Transverse colon (tissue), 4 donors: Measurements from ENCODE around the gene TMPRSS12. TPM values are rescaled to one million over a fixed set of nuclear protein-coding genes. Genes with fewer than 3 reads are reported as not detected.
"Not testable (repeated sequence)": the region's sequence is repeated elsewhere in the genome, so short reads cannot be mapped to it uniquely, and the experiment has no call there.

ENCODE experiments used
- DNase-seq: peaks from one replicate; pipeline ENCODE4 v3.0.0-alpha.2; 2019
- H3K27ac ChIP-seq, 4 donors: fragments of 200-600 bp; sonication (generic); 2 replicates each; pipeline ENCODE4 v1.5.1; 2016 to 2018; ENCODE audit warnings: inconsistent platforms in 4 of 4
- H3K27me3 ChIP-seq: fragments of 200-600 bp; sonication (generic); 2 replicates; pipeline ENCODE4 v1.5.1; 2017; ENCODE audit warnings: inconsistent platforms
- H3K36me3 ChIP-seq, 4 donors: fragments of 200-600 bp; sonication (generic); 2 replicates each; pipeline ENCODE4 v1.5.1; 2017 to 2019; ENCODE audit warnings: inconsistent platforms in 4 of 4
- H3K4me1 ChIP-seq, 4 donors: fragments of 200-600 bp; sonication (generic); 2 replicates each; pipeline ENCODE4 v1.5.1; 2017 to 2020; ENCODE audit warnings: inconsistent platforms in 4 of 4
- H3K4me3 ChIP-seq, 4 donors: fragments of 200-600 bp; sonication (generic); 1 replicate in 1 of 4; 2 replicates in 3 of 4; pipeline versions ENCODE4 v1.5.1 to v1.6.1; 2017 to 2019; ENCODE audit warnings: inconsistent platforms in 4 of 4
- H3K9me3 ChIP-seq, 2 donors: fragments of 200-600 bp; sonication (generic); 2 replicates each; pipeline ENCODE4 v1.5.1; 2017 to 2019; ENCODE audit warnings: inconsistent platforms in 2 of 2
- CTCF ChIP-seq, 5 experiments: fragments of 200-600 bp in 3 of 5; fragments of 450-650 bp in 2 of 5; sonication (generic) in 3 of 5; IDR thresholded peaks; 1 replicate in 2 of 5; 2 replicates in 3 of 5; pipeline ENCODE4 v1.5.1; 2016 to 2017; ENCODE audit warnings: antibody characterized with exemption in 5 of 5, inconsistent platforms in 3 of 5, mild to moderate bottlenecking in 2 of 5, moderate library complexity in 1 of 5
- EP300 ChIP-seq: sonication (generic); formaldehyde crosslinking; IDR thresholded peaks from one replicate; pipeline ENCODE4 v1.6.1; 2017; ENCODE audit warnings: antibody characterized with exemption, low read depth
- POLR2A ChIP-seq: fragments of 450-650 bp; IDR thresholded peaks from one replicate; pipeline ENCODE4 v1.6.1; 2016; ENCODE audit warnings: antibody characterized with exemption, mild to moderate bottlenecking, moderate library complexity
- POLR2AphosphoS5 ChIP-seq, 3 donors: sonication (generic); formaldehyde crosslinking; IDR thresholded peaks; one replicate each; pipeline ENCODE4 v1.6.1; 2016; ENCODE audit warnings: antibody characterized with exemption in 3 of 3
- WGBS, 2 donors: methylation state at CpG; one replicate each; pipeline ENCODE4 v1.1.5; 2018; ENCODE audit warnings: low coverage in 1 of 2; 5-methylcytosine and 5-hydroxymethylcytosine counted together
- in situ Hi-C, 4 donors: fragments of 200-750 bp; cut with MboI; loops; one replicate each; pipeline versions ENCODE4 v1.15.0 to v1.15.1; 2017; ENCODE audit warnings: low sequenced_read_pairs in 3 of 4, low pct_ligation_motif_present in 1 of 4, low pct_unique_long_range_greater_than_20kb in 1 of 4
- intact Hi-C: fragments of 100-400 bp; cut with DNase I; formaldehyde crosslinking; loops from one replicate; pipeline ENCODE4 v1.15.1; 2023; ENCODE audit warnings: low total_unique reads
- total RNA-seq, 4 donors: library from RNA; depleted of rRNA; stranded (reverse); fragments of >200 nt; gene quantifications; one replicate each; pipeline ENCODE4 v1.1.0, GENCODE V29; 2016

Gene TMPRSS12
- total RNA-seq, 4 donors from 2014 or later, result not detected

DNA sequence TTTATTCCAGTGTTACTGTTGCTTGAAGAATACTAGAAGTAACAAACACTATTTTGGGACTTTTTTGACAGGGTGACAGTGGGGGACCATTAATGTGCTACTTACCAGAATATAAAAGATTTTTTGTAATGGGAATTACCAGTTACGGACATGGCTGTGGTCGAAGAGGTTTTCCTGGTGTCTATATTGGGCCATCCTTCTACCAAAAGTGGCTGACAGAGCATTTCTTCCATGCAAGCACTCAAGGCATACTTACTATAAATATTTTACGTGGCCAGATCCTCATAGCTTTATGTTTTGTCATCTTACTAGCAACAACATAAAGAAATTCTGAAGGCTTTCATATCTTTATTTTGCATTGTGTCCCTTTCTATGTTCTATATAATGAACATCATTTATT is 44.5 kb downstream of the TMPRSS12 start:
- Histone ChIP-seq H3K27me3 (no peaks in the 10 kb centered on the region), H3K36me3 (no peaks in the 10 kb centered on the region), H3K4me1 (no peaks in the 10 kb centered on the region), H3K27ac (no peak overlapping the region), H3K9me3 (peaks cover 0 to 3% of the 10 kb centered on the region in 2 donors), H3K4me3 (no peak overlapping the region)
- WGBS, 2 donors, result 70 to 78% methylated on average over 3 of the region's 3 CpGs
- DNase-seq, result no peak
- intact Hi-C loops (no loop called here), in situ Hi-C loops (no loop called here)
- TF ChIP-seq POLR2AphosphoS5 (IDR thresholded peaks at IDR 0.05), result no peak
- TF ChIP-seq EP300, result no peak
- no peak for TF ChIP-seq CTCF (IDR thresholded peaks at IDR 0.05)
- TF ChIP-seq POLR2A, result no peak

DNA sequence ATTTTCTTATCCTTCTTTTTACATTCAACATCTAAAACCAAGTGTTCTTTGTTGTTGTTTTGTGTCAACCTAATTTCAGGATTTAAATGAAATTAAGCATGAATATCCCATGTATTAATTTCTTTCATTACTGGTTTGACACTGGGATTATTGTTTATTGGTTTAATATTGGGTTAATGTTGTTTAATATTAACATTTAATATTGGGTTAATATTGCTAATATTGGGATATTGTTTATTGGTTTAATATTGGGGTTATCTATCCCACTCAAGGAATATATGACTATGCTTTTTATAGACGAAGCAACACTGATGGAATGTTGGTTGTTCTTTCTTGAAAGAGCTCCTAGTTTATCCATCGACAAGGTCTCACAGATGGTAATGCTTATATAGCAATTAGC is 45.9 kb downstream of the TMPRSS12 start:
- TF ChIP-seq POLR2AphosphoS5 (IDR thresholded peaks at IDR 0.05) (no peak), POLR2A (no peak), CTCF (IDR thresholded peaks at IDR 0.05) (no peak), EP300 (no peak)
- H3K27ac ChIP-seq, result no peak overlapping the region
- H3K9me3 ChIP-seq, result no peaks in the 10 kb centered on the region
- no peaks in the 10 kb centered on the region for H3K27me3 ChIP-seq
- no peak for DNase-seq
- 40 to 99% methylated on average over 1 to 2 of the region's 2 CpGs for WGBS, 2 donors
- intact Hi-C loops (no loop called here), in situ Hi-C loops (no loop called here)
- H3K36me3 ChIP-seq, result no peaks in the 10 kb centered on the region
- no peak overlapping the region for H3K4me3 ChIP-seq
- H3K4me1 ChIP-seq, result no peaks in the 10 kb centered on the region

DNA sequence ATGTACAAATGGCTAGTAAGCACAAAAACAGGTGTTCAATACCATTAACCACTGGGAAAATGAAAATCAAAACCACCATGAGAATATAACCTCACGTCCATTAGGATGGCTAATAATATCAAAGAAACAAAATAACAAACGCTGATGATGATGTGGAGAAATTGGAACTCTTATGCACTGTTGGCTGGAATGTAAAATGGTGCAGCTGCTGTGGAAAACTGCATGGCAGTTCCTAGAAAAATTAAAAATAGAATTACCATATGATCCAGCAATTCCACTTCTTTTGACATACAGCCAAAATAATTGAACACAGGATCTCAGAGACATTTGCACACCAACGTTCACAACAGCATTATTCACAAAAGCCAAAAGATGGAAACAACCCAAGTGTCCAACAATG is 51.5 kb downstream of the TMPRSS12 start:
- in situ Hi-C loops, result no loop called here
- intact Hi-C loops, result no loop called here
- no peak for DNase-seq
- no peaks in the 10 kb centered on the region for H3K9me3 ChIP-seq
- no peaks in the 10 kb centered on the region for H3K4me1 ChIP-seq
- TF ChIP-seq EP300 (no peak), CTCF (IDR thresholded peaks at IDR 0.05) (no peak), POLR2A (no peak), POLR2AphosphoS5 (IDR thresholded peaks at IDR 0.05) (no peak)
- no peak overlapping the region for H3K4me3 ChIP-seq
- WGBS, 2 donors, result 57 to 64% methylated on average over 3 of the region's 3 CpGs
- no peaks in the 10 kb centered on the region for H3K27me3 ChIP-seq
- no peak overlapping the region for H3K27ac ChIP-seq
- H3K36me3 ChIP-seq, result no peaks in the 10 kb centered on the region

DNA sequence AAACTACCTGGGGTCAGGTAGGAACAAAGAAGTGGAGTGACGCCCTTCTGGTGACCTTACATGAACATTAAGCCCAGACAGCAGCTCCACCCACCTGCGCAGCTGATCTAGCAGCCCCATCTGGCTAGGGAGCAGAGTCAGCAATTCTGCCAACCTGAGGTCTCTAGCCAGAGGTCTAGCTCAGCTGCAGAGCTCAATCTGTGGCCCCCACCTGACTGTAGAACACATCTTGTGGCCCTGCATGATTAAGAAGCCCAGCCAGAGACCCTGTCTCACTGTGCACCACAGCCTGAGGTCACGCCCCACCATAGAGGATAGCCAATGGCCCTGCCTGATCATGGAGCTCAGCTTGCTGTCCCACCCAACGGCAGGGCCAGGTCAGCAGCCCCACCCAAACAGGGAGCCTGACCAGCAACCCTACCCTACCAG is 59.0 kb downstream of the TMPRSS12 start:
- Histone ChIP-seq H3K36me3 (no peaks in the 10 kb centered on the region), H3K9me3 (no peaks in the 10 kb centered on the region), H3K4me1 (no peaks in the 10 kb centered on the region), H3K27me3 (no peaks in the 10 kb centered on the region), H3K4me3 (no peak overlapping the region), H3K27ac (no peak overlapping the region)
- intact Hi-C loops, result no loop called here
- DNase-seq, result no peak
- in situ Hi-C loops, result no loop called here
- TF ChIP-seq POLR2AphosphoS5 (IDR thresholded peaks at IDR 0.05), result no peak
- no peak for TF ChIP-seq CTCF (IDR thresholded peaks at IDR 0.05)
- no peak for TF ChIP-seq EP300
- no peak for TF ChIP-seq POLR2A
- WGBS, 2 donors, result 91% methylated on average over 4 of the region's 4 CpGs; no CpG with 5 or more reads in 1 of the 2 donors

GRCh38 chr12:50908479-50908878 is 65.8 kb downstream of the TMPRSS12 start:
- in situ Hi-C loops, H3K36me3 ChIP-seq, DNase-seq, intact Hi-C loops, H3K4me3 ChIP-seq, H3K27me3 ChIP-seq, H3K27ac ChIP-seq, H3K4me1 ChIP-seq: not testable (repeated sequence)
- H3K9me3 ChIP-seq, result peaks cover 5 to 14% of the 10 kb centered on the region in 2 donors
- WGBS, 2 donors, result 65 to 76% methylated on average over 3 to 5 of the region's 5 CpGs

DNA sequence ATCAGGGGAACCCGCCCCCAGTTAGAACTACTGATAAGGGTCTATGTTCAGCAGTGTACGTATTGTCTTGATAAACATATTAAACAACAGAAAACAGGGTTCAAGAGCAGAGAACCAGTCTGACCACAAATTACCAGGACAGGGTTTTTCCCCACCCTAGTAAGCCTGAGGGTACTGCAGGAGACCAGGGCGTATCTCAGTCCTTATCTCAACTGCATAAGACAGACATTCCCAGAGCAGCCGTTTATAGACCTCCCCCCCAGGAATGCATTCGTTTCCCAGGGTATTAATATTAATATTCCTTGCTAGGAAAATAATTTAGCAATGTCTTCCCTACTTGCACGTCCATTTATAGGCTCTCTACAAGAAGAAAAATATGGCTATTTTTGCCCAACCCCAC is 69.6 kb downstream of the TMPRSS12 start:
- H3K27me3 ChIP-seq, DNase-seq, intact Hi-C loops, H3K4me3 ChIP-seq, H3K4me1 ChIP-seq, H3K27ac ChIP-seq, H3K36me3 ChIP-seq, in situ Hi-C loops: not testable (repeated sequence)
- peaks cover 8 to 33% of the 10 kb centered on the region in 2 donors for H3K9me3 ChIP-seq
- WGBS, 2 donors, result 88 to 92% methylated on average over 4 to 6 of the region's 6 CpGs
